Measurements from ENCODE around the gene ATP6V1F.
A peak's percentile ranks its signal among the peaks of the same experiment; 100 is the strongest.

Gene ATP6V1F

GRCh38 chr7:128885370-128886187 is 22.9 kb downstream of the ATP6V1F start:
- H3K4me1 ChIP-seq (ENCODE audit: control insufficient read depth, insufficient read depth, low read length) = peaks cover 8% of the 10 kb centered on the region

GRCh38 chr7:128886391-128887168 is 23.9 kb downstream of the ATP6V1F start:
- no peaks in the 10 kb centered on the region for H3K36me3 ChIP-seq (ENCODE audit: control insufficient read depth, insufficient read depth, low read length)
- H3K9me3 ChIP-seq (ENCODE audit: control insufficient read depth, insufficient read depth, low read length) = no peaks in the 10 kb centered on the region
- no peak overlapping the region for H3K9ac ChIP-seq (ENCODE audit: low read depth, low read length)
- H3K4me3 ChIP-seq (ENCODE audit: low read depth, low read length) = no peak overlapping the region
- H3K27me3 ChIP-seq (ENCODE audit: control insufficient read depth, insufficient read depth, low read length) = no peaks in the 10 kb centered on the region
- H3K4me1 ChIP-seq (ENCODE audit: control insufficient read depth, insufficient read depth, low read length) = peaks cover 8% of the 10 kb centered on the region

More at GRCh38 chr7:128885370-128886187, 22.9 kb downstream of the ATP6V1F start:
- H3K9ac ChIP-seq (ENCODE audit: low read depth, low read length) = no peak overlapping the region
- H3K27me3 ChIP-seq (ENCODE audit: control insufficient read depth, insufficient read depth, low read length) = no peaks in the 10 kb centered on the region
- no peak overlapping the region for H3K4me3 ChIP-seq (ENCODE audit: low read depth, low read length)
- H3K9me3 ChIP-seq (ENCODE audit: control insufficient read depth, insufficient read depth, low read length) = no peaks in the 10 kb centered on the region
- H3K36me3 ChIP-seq (ENCODE audit: control insufficient read depth, insufficient read depth, low read length) = no peaks in the 10 kb centered on the region

DNA sequence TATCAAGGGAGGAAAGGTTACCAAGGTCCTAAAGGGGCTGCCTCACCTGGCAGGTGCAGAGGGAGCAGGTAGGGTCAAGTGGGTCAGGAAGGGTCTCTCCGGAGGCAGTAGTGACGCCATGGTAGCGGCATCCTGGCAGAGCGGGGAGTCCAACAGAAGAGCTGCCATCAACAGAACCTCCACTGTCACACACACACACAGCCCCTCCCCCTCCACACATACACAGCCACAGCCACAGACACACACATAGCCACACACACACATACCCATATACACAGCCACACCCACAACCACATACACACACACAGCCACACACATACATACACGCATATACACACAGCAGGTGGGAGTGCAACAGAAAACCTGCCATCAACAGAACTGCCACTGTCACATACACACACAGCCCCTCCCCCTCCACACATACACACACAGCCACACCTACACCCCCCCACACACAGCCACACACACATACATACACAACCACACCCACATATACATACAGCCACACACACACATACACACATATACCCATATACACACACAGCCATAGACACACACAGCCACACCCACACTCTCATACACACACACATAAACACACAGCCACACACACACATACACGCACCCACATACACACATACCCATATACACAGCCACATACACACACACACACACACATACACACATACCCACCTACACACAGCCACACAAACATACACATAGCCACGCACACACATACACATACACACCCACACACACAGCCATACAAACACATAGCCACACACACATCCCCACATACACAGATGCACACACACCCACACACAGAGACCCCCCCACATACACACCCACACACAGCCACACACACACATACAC is 24.7 kb downstream of the ATP6V1F start:
- no peaks in the 10 kb centered on the region for H3K36me3 ChIP-seq (ENCODE audit: control insufficient read depth, insufficient read depth, low read length)
- no peak overlapping the region for H3K9ac ChIP-seq (ENCODE audit: low read depth, low read length)
- H3K4me3 ChIP-seq (ENCODE audit: low read depth, low read length) = no peak overlapping the region
- peaks cover 3% of the 10 kb centered on the region for H3K27me3 ChIP-seq (ENCODE audit: control insufficient read depth, insufficient read depth, low read length)
- H3K4me1 ChIP-seq (ENCODE audit: control insufficient read depth, insufficient read depth, low read length) = peaks cover 11% of the 10 kb centered on the region
- H3K9me3 ChIP-seq (ENCODE audit: control insufficient read depth, insufficient read depth, low read length) = no peaks in the 10 kb centered on the region

DNA sequence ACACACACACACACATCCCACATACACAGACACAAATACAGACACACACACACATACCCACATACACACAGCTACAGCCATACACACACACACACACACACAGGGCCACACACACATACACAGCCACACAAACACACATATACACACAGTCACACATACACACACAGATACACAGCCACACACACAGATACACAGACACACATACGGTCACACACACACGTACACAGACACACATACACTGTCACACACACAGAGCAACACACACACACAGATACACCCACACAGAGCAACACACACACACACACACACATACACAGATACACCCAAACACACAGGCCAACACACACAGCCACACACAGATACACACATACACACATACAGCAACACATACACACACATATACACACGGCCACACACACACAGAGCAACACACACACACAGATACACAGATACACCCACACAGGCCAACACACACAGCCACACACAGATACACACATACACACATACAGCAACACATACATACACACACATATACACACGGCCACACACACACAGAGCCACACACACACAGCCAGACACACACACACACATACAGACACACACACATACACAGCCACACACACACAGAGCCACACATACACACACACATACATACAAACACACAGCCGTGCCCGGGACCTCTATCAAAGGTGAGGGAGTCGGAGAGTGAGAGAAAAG is 25.5 kb downstream of the ATP6V1F start:
- Histone ChIP-seq H3K9me3 (ENCODE audit: control insufficient read depth, insufficient read depth, low read length) (no peaks in the 10 kb centered on the region), H3K4me3 (ENCODE audit: low read depth, low read length) (peak overlapping the region; percentile 35), H3K36me3 (ENCODE audit: control insufficient read depth, insufficient read depth, low read length) (no peaks in the 10 kb centered on the region), H3K27me3 (ENCODE audit: control insufficient read depth, insufficient read depth, low read length) (peaks cover 3% of the 10 kb centered on the region), H3K4me1 (ENCODE audit: control insufficient read depth, insufficient read depth, low read length) (peaks cover 11% of the 10 kb centered on the region), H3K9ac (ENCODE audit: low read depth, low read length) (no peak overlapping the region)

DNA sequence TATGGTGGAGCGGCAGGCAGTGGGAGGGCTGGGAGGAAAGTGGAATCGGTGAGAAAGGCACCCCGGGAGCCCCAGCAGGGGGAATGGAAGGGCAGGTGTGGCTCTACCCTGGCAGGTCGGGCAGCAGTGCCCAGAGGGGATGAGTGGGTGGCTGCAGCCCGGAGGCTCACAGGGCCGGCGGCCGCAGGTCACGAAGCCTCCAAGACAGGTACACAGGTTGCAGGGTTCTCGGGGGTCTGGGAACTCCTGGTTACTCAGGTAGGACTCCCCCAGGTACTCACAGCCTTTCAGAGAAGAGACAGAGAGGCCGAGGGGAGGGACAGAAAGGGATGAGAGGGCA is 26.1 kb downstream of the ATP6V1F start:
- Histone ChIP-seq H3K36me3 (ENCODE audit: control insufficient read depth, insufficient read depth, low read length) (no peaks in the 10 kb centered on the region), H3K9me3 (ENCODE audit: control insufficient read depth, insufficient read depth, low read length) (no peaks in the 10 kb centered on the region), H3K4me3 (ENCODE audit: low read depth, low read length) (peak overlapping the region; percentile 35), H3K9ac (ENCODE audit: low read depth, low read length) (no peak overlapping the region), H3K27me3 (ENCODE audit: control insufficient read depth, insufficient read depth, low read length) (peaks cover 3% of the 10 kb centered on the region), H3K4me1 (ENCODE audit: control insufficient read depth, insufficient read depth, low read length) (peaks cover 11% of the 10 kb centered on the region)

- no peaks in the 10 kb centered on the region for H3K36me3 ChIP-seq (ENCODE audit: control insufficient read depth, insufficient read depth, low read length)
- peaks cover 3% of the 10 kb centered on the region for H3K27me3 ChIP-seq (ENCODE audit: control insufficient read depth, insufficient read depth, low read length)
- H3K9ac ChIP-seq (ENCODE audit: low read depth, low read length) = no peak overlapping the region
- H3K4me1 ChIP-seq (ENCODE audit: control insufficient read depth, insufficient read depth, low read length) = peaks cover 11% of the 10 kb centered on the region
- peak overlapping the region; percentile 35 for H3K4me3 ChIP-seq (ENCODE audit: low read depth, low read length)
- no peaks in the 10 kb centered on the region for H3K9me3 ChIP-seq (ENCODE audit: control insufficient read depth, insufficient read depth, low read length)
Observed at GRCh38 chr7:128889121-128889520, 26.5 kb downstream of the ATP6V1F start.

DNA sequence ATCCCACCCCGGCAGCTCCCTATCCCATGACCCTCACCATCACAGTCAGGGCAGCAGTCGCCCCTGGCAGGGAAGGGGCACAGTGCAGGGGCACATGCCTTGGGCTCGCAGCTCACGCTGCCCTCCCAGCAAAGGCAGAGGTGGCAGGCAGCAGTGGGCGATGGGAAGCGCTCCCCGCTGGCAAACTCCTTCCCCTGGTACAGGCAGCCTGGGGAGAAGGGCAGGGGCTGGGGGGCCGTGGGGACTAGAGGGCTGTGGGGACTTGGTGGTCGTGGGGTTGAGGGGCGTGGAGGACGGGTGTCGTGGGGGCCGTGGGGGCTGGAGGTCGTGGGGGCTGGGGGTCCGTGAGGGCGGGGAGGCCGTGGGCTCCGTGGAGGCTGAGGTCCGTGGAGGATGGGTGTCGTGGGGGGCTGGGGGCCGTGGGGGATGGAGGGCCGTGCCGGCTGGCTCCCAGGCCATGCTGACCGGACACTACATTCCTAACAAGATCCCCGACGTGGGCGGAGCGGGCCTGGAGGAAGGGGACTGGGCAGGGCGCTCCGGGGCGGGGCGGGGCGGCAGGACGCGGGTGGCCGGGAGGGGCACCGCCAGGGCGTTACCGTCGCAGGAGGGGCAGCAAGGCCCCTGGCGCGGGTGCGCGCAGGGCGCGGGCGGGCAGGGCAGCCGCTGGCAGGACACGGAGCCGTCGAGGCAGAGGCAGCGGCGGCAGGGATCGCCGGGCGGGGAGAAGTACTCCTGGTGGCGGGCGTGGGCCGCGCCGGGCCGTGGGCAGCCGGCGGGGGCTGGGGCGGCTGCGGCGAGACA is 27.9 kb downstream of the ATP6V1F start:
- H3K27me3 ChIP-seq (ENCODE audit: control insufficient read depth, insufficient read depth, low read length) = peaks cover 3% of the 10 kb centered on the region
- peaks cover 11% of the 10 kb centered on the region for H3K4me1 ChIP-seq (ENCODE audit: control insufficient read depth, insufficient read depth, low read length)
- H3K9ac ChIP-seq (ENCODE audit: low read depth, low read length) = no peak overlapping the region
- no peaks in the 10 kb centered on the region for H3K36me3 ChIP-seq (ENCODE audit: control insufficient read depth, insufficient read depth, low read length)
- no peaks in the 10 kb centered on the region for H3K9me3 ChIP-seq (ENCODE audit: control insufficient read depth, insufficient read depth, low read length)
- peak overlapping the region; percentile 66 for H3K4me3 ChIP-seq (ENCODE audit: low read depth, low read length)

DNA sequence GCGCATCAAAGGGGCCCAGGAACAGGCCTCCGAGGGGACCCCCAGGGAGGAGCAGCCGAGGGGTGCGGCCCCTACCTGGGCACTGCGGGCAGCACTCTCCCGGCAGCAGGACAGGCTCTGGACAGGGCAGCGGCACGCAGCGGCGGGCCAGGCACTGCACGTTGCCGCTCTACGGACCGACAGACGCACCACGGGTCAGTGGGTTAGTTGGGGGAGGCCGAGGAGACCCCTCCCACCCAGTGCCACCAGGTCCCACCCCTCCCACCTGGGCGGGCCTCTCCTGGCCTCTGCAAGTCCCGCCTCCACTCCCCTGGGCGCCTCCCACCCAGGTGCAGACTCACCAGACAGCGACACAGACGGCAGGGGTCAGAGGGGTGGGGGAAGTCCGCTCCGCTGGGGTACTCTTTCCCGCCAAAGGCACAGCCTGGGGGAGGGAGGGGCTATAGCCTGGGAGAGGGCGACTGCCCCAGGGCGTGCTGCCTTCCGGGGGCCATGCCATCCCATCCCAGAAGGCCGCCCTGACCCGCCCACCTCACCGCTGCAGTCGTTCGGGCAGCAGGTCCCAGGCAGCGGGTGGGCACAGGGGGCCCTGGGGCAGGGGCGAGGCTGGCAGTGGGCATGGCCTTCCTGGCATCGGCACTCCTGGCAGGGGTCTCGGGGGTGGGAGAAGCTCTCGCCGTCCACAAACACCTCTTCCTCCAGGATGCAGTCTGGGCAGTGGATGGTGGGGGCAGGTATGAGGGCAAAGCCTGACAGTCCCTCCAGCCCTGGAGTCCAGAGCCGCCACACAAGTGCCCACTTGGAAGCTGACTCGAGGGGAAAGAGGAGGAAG is 28.7 kb downstream of the ATP6V1F start:
- Histone ChIP-seq H3K36me3 (ENCODE audit: control insufficient read depth, insufficient read depth, low read length) (no peaks in the 10 kb centered on the region), H3K4me1 (ENCODE audit: control insufficient read depth, insufficient read depth, low read length) (peaks cover 11% of the 10 kb centered on the region), H3K9me3 (ENCODE audit: control insufficient read depth, insufficient read depth, low read length) (no peaks in the 10 kb centered on the region), H3K4me3 (ENCODE audit: low read depth, low read length) (peak overlapping the region; percentile 66), H3K9ac (ENCODE audit: low read depth, low read length) (no peak overlapping the region), H3K27me3 (ENCODE audit: control insufficient read depth, insufficient read depth, low read length) (peaks cover 3% of the 10 kb centered on the region)

DNA sequence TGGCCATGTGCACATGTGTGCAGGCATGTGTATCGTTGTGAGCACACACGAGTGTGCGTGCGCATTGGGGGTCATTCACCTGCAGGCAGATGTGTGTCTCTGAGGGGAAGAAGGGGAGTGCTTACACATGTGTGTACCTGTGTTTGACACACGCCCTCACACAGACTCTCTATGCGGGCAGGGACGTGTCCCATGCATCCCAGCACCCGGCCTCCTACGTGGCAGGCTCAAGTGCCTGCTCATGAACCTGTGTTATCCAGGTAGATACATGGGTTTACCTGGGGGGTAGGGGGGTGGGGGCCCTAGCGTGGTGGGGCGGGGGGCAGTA is 29.2 kb downstream of the ATP6V1F start:
- H3K36me3 ChIP-seq (ENCODE audit: control insufficient read depth, insufficient read depth, low read length) = no peaks in the 10 kb centered on the region
- H3K9ac ChIP-seq (ENCODE audit: low read depth, low read length) = no peak overlapping the region
- H3K4me3 ChIP-seq (ENCODE audit: low read depth, low read length) = peak overlapping the region; percentile 66
- peaks cover 11% of the 10 kb centered on the region for H3K4me1 ChIP-seq (ENCODE audit: control insufficient read depth, insufficient read depth, low read length)
- peaks cover 3% of the 10 kb centered on the region for H3K27me3 ChIP-seq (ENCODE audit: control insufficient read depth, insufficient read depth, low read length)
- no peaks in the 10 kb centered on the region for H3K9me3 ChIP-seq (ENCODE audit: control insufficient read depth, insufficient read depth, low read length)

Measured in iPS-15b (cell line).